ENCODE data around the gene PCSK2. TPM values are rescaled to one million over a fixed set of nuclear protein-coding genes. Genes with fewer than 3 reads are reported as not detected.

Gene PCSK2
- total and polyA plus RNA-seq, 8 donors = 5.4 to 51.0 (median 9.3) TPM

DNA sequence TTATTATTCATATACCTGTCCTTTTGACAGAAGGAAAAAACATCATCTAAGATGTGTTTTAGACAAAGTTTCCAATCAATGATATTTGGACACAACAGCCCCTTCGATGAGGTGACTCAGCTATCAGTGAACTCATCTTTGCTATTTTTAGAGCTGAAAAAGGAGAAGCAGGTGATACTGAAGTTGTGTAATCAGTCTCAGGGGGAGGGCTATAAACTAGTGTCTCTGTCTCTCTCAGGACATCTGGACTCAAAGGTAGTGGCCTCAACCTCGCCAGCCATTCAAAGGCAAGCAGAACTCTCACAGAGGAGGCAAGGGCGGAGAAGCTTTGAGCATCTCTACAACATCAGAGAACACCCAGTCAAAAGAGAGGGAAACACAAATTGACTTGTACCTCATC, 168.9 kb downstream of the PCSK2 start:
- FAIRE-seq = no peak
- WGBS, 2 donors = 63 to 71% methylated on average over 3 of the region's 3 CpGs
- ATAC-seq = no peak
- no peak for DNase-seq
- Histone ChIP-seq H3K27me3 (no peaks in the 10 kb centered on the region), H3K4me1 (no peaks in the 10 kb centered on the region), H3K9me3 (no peaks in the 10 kb centered on the region), H3K4me3 (no peak overlapping the region), H3K36me3 (no peaks in the 10 kb centered on the region), H3K27ac (no peak overlapping the region)
- intact Hi-C loops (cut with DNase I) = no loop called here
- TF ChIP-seq, protein P1, sequence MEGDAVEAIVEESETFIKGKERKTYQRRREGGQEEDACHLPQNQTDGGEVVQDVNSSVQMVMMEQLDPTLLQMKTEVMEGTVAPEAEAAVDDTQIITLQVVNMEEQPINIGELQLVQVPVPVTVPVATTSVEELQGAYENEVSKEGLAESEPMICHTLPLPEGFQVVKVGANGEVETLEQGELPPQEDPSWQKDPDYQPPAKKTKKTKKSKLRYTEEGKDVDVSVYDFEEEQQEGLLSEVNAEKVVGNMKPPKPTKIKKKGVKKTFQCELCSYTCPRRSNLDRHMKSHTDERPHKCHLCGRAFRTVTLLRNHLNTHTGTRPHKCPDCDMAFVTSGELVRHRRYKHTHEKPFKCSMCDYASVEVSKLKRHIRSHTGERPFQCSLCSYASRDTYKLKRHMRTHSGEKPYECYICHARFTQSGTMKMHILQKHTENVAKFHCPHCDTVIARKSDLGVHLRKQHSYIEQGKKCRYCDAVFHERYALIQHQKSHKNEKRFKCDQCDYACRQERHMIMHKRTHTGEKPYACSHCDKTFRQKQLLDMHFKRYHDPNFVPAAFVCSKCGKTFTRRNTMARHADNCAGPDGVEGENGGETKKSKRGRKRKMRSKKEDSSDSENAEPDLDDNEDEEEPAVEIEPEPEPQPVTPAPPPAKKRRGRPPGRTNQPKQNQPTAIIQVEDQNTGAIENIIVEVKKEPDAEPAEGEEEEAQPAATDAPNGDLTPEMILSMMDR (IDR thresholded peaks at IDR 0.05) = no peak

DNA sequence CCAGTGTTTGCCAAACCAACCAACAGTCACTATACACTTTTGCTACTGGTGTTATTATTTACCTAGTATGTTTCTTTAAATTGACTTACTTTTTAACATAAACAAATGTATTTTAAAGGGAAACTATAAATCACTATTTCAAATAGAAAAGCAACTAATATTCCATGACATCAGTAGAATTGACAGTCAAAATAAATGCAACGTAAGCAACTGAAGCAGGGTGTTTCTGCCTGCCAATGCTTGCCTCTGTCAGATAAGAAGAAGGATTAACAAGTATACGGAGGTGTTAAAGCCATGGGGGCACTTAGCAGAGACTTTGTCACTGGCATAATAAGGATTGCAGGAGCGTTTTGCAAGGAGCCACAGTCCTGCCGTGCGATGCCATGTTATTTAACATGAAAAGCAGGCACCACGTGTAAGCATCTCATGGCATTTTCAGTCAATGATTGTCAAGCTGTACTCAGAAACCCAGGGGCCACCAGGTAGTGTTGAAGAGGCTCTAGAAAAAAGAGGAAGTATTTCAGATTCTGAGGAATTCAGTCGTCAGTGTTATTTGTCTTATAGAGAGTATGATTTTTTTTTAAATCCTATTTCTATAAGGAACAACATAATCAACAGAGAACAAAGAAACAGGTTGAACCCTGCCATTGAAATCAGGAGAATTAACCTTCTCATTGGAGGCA, 172.6 kb downstream of the PCSK2 start:
- ATAC-seq = no peak
- no peaks in the 10 kb centered on the region for H3K27me3 ChIP-seq
- H3K36me3 ChIP-seq = no peaks in the 10 kb centered on the region
- no peaks in the 10 kb centered on the region for H3K4me1 ChIP-seq
- TF ChIP-seq, protein P1 (IDR thresholded peaks at IDR 0.05) = no peak
- no peak overlapping the region for H3K27ac ChIP-seq
- intact Hi-C loops (cut with DNase I) = no loop called here
- no peak overlapping the region for H3K4me3 ChIP-seq
- H3K9me3 ChIP-seq = no peaks in the 10 kb centered on the region
- WGBS, 2 donors = 34% methylated on average over 7 of the region's 7 CpGs
- no peak for FAIRE-seq
- no peak for DNase-seq

DNA sequence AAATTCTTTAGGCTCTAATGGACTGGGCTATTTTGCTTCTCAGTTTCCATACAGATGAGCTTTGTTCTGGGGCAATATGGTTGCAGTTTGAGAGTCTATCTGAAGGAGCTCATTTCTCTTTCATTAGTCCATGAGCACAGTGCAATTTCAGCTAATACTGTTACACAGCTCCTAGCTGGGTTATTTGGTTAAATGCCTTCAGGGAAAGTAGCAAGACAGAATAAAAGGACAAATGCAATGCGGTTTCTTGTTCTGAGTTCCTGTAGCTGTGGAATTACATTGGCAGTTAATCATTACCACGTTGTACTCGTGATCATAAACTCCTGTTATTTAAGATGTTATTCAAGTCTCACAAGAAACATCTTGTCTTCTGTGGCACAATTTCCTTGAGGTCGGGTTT, 176.6 kb downstream of the PCSK2 start:
- no peaks in the 10 kb centered on the region for H3K36me3 ChIP-seq
- intact Hi-C loops (cut with DNase I) = no loop called here
- H3K4me3 ChIP-seq = no peak overlapping the region
- no peak for FAIRE-seq
- no peak for ATAC-seq
- H3K27me3 ChIP-seq = no peaks in the 10 kb centered on the region
- H3K27ac ChIP-seq = no peak overlapping the region
- no peak for DNase-seq
- H3K9me3 ChIP-seq = no peaks in the 10 kb centered on the region
- H3K4me1 ChIP-seq = no peaks in the 10 kb centered on the region
- WGBS, 2 donors = 19 to 22% methylated on average over 4 of the region's 4 CpGs
- TF ChIP-seq, protein P1 (IDR thresholded peaks at IDR 0.05) = no peak

DNA sequence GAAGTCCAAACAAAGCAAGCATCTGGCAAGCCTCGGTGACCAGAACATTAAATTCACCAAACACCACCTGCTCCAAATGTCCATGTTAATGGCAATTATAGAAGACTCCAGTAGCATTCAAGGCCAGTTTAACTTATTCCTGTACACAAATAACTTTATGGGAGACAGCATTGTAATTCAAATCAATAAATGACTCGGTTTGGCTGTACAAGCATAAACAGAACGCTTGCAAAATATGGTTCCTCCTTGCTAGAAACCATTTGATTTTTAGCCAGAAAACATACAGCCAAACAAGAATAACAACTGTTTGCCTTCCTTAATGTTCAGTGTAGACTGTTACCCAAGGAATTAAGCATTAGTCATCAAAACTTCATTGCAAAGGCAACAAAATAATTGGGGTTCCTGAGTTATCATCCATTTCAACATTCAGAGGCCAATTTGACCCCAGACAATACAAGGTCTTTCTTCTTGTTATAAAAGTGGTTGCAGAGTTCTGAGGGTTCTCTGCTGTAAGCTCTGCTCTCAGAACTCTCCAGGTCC, 179.3 kb downstream of the PCSK2 start:
- no peak overlapping the region for H3K27ac ChIP-seq
- FAIRE-seq = no peak
- intact Hi-C loops (cut with DNase I) = no loop called here
- TF ChIP-seq, protein P1 (IDR thresholded peaks at IDR 0.05) = no peak
- H3K36me3 ChIP-seq = no peaks in the 10 kb centered on the region
- H3K9me3 ChIP-seq = no peaks in the 10 kb centered on the region
- H3K4me3 ChIP-seq = no peak overlapping the region
- no peaks in the 10 kb centered on the region for H3K27me3 ChIP-seq
- no peak for ATAC-seq
- no peaks in the 10 kb centered on the region for H3K4me1 ChIP-seq
- WGBS, 2 donors = 27% methylated on average over 3 of the region's 3 CpGs
- no peak for DNase-seq

DNA sequence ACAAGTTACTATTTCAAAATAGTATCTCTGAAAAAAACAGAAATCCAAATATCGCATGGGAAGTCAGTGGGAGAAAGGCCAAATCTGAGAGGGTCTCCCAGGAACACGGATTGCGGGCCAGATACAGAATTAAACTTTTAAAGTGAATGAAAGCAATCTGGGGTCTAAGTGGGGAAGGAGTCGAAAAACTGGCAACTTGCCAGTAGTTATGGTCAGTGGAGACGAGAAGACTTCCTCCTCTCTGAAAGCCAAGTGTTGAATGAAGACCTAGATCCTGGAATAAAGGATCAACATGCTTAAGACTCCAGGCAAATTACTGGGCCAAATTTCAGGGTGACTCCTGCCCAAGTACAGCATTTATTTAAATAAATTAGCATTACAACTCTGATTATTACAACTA, 180.7 kb downstream of the PCSK2 start:
- DNase-seq (no peak), ATAC-seq (no peak), FAIRE-seq (no peak)
- Histone ChIP-seq H3K4me1 (no peaks in the 10 kb centered on the region), H3K4me3 (no peak overlapping the region), H3K9me3 (no peaks in the 10 kb centered on the region), H3K27ac (no peak overlapping the region), H3K36me3 (no peaks in the 10 kb centered on the region), H3K27me3 (no peaks in the 10 kb centered on the region)
- intact Hi-C loops (cut with DNase I) = no loop called here
- TF ChIP-seq, protein P1 (IDR thresholded peaks at IDR 0.05) = no peak
- 63 to 69% methylated on average over 5 of the region's 5 CpGs for WGBS, 2 donors
